PC-9 (cell line): Measurements from ENCODE around the gene UTP25.

Source experiments
- EZH2 ChIP-seq: fragments of 200-600 bp; sonication (generic); IDR thresholded peaks from 2 replicates; pipeline ENCODE4 v1.8.0; 2017; ENCODE audit warnings: antibody characterized with exemption, low read depth
- TF ChIP-seq, protein P1 (sequence below): fragments of 200-600 bp; sonication (generic); conservative IDR thresholded peaks from 2 replicates; pipeline ENCODE4 v1.6.1; 2017; ENCODE audit warnings: mixed run types, antibody characterized with exemption, mild to moderate bottlenecking, moderate library complexity

DNA sequence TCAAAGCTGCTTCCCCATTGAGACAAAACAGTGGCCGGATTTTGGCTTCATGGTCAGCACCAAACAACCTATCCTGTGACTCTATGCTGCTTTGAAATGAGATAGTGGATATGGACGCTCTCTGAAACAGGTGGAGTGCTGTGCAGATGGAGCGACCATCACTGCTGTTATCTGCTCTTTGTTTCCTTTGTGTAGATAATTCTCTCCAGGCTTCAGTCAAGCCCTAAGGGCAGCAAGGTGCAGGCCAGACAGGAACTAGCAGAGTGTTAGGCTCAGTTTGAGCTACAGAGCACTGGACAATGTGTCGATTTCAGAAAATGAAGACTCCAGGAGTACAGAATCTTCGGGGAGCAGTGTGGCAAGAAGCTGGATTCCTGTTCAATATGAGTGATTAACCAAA is 17.0 kb upstream of the UTP25 start:
- TF ChIP-seq, protein P1, sequence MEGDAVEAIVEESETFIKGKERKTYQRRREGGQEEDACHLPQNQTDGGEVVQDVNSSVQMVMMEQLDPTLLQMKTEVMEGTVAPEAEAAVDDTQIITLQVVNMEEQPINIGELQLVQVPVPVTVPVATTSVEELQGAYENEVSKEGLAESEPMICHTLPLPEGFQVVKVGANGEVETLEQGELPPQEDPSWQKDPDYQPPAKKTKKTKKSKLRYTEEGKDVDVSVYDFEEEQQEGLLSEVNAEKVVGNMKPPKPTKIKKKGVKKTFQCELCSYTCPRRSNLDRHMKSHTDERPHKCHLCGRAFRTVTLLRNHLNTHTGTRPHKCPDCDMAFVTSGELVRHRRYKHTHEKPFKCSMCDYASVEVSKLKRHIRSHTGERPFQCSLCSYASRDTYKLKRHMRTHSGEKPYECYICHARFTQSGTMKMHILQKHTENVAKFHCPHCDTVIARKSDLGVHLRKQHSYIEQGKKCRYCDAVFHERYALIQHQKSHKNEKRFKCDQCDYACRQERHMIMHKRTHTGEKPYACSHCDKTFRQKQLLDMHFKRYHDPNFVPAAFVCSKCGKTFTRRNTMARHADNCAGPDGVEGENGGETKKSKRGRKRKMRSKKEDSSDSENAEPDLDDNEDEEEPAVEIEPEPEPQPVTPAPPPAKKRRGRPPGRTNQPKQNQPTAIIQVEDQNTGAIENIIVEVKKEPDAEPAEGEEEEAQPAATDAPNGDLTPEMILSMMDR: no peak
- TF ChIP-seq EZH2: no peak
